AML-193 (cell line): ENCODE data around the gene SPTBN1.

ENCODE experiments used
- DNase-seq, 2 experiments: peaks; one replicate each; lab custom pipeline; 2025; lab: John Stamatoyannopoulos, UW

The SPTBN1 gene

GRCh38 chr2:54704688-54705605, 248.8 kb downstream of the SPTBN1 start:
- DNase-seq, result peak; percentile 49 to 60

GRCh38 chr2:54706622-54707021, 250.5 kb downstream of the SPTBN1 start:
- no peak for DNase-seq

- DNase-seq, result no peak
These were observed 252.6 kb downstream of the SPTBN1 start for GRCh38 chr2:54708584-54709335.

DNA sequence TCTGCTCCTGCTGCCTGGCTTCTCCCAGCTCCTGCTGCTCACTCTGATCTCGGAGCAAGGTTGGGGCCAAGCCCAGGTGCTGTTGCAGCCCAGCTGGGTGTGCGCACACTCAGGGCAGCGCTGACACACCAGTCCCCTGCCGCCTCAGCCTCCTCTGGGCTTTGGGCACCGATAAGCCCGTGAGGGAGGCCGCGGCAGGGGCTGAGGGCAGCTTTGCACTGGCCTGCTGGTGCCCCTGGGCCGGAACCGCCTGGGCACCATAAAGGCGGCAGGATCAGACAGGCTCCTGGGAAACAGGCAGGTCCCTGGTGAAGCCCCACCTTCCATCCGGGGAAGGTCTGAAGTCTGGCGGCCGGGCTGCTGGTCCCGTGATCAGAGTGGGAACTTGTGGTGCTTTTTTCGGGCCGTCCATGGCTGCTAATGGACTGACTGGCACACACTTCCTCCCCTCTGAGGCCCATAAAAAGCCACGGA, 253.2 kb downstream of the SPTBN1 start:
- DNase-seq, result no peak

- no peak for DNase-seq
These were observed 254.1 kb downstream of the SPTBN1 start for GRCh38 chr2:54710216-54710615.

DNA sequence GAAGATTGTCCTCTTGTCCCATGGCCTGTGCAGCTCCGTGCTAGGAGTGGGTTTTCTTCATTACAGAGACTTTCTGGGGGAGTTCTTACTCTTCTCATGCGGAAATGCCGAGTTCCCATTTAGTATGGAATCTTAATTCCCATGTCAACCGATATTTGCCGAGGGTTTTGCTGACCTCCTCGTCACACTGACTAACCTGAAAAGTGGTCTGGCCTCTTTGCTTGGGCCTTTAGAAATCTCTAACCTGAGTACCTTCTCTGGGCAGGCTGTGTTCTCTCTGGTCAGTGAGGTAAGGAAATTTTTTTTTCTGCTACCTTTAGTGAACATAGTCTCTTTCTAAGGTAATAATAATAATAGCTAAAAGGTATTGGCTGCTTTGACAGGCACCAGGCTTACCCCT, 256.4 kb downstream of the SPTBN1 start:
- DNase-seq, result no peak

DNA sequence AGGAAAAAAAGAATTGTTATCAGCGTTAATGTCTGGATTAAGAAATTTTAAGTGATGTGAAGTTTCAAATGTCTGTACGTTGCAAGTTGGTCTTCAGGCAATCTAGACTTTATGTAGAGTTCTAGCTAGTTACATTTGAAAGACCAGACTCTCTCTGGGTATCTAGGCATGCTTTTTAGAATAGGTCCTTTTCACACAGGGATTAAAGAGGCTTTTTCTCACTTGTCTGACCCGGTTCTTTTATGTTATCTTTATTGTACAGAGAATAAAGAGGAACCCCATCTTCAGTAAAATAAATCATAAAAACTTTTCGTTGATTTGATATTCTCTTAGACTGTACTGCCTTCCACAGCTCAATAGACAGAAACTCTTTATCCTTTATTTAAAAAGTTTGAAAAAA, 258.9 kb downstream of the SPTBN1 start:
- no peak for DNase-seq

DNA sequence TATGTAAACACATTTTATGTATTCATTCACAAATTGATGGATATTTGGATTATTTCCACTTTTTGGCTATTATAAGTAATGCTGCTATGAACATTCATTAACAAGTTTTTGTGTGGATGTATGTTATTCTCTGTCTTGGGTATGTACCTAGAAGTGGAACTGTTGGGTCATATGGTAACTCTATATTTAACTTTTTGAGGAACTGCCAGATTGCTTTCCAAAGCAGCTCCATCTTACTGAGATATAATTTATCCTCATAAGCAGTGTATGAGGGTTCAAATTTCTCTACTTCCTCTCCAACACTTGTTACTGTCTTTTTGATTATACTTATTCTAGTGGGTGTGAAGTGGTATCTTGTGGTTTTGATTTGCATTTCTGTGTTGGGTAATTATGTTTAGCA, 260.2 kb downstream of the SPTBN1 start:
- DNase-seq, result no peak

DNA sequence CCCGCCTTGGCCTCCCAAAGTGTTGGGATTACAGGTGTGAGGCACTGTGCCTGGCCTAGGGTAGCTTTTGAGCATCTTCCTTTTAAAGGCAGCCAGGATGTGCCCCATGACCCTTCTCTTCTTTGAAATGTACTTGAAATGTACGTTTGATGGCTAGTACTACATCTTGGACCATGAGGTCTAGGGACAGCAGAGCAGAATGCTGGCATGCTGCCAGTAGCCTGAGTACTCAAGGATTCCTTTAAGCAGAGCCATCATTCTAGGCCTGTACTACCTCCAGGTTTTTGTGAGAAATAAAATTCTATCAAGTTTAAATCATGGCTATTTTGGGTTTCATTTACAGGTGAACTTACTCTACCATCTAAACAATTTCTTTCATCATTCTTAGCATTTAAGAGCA, 264.4 kb downstream of the SPTBN1 start:
- no peak for DNase-seq
